ENCODE measurements around the gene FSHR. TPM values are rescaled to one million over a fixed set of nuclear protein-coding genes. Genes with fewer than 3 reads are reported as not detected.
A peak's percentile ranks its signal among the peaks of the same experiment; 100 is the strongest.

The FSHR gene
- polyA plus RNA-seq, 1 donor, result 0.81 TPM

- no peak for DNase-seq
These were observed 126.2 kb downstream of the FSHR start for GRCh38 chr2:49028101-49028500.

GRCh38 chr2:49026706-49027105 lies 127.6 kb downstream of the FSHR start:
- DNase-seq, result no peak

GRCh38 chr2:49021271-49021670 lies 133.0 kb downstream of the FSHR start:
- no peak for DNase-seq

GRCh38 chr2:49005261-49005660 lies 149.1 kb downstream of the FSHR start:
- no peak for DNase-seq

GRCh38 chr2:49004036-49004626 lies 150.2 kb downstream of the FSHR start:
- DNase-seq, result peak; percentile 9

GRCh38 chr2:49003201-49003600 lies 151.1 kb downstream of the FSHR start:
- DNase-seq, result no peak

GRCh38 chr2:49002750-49003149 lies 151.6 kb downstream of the FSHR start:
- DNase-seq, result no peak

GRCh38 chr2:49000695-49001094 lies 153.6 kb downstream of the FSHR start:
- DNase-seq, result no peak

- no peak for DNase-seq
These were observed 155.9 kb downstream of the FSHR start for GRCh38 chr2:48998449-48998848.

- no peak for DNase-seq
These were observed 160.7 kb downstream of the FSHR start for GRCh38 chr2:48993576-48993975.

- no peak for DNase-seq
These were observed 162.7 kb downstream of the FSHR start for GRCh38 chr2:48991415-48992131.

GRCh38 chr2:48984922-48985321 lies 169.4 kb downstream of the FSHR start:
- DNase-seq, result no peak

- no peak for DNase-seq
These were observed 170.8 kb downstream of the FSHR start for GRCh38 chr2:48983551-48983950.

GRCh38 chr2:48982887-48983435 lies 171.4 kb downstream of the FSHR start:
- no peak for DNase-seq

- DNase-seq, result no peak
These were observed 173.5 kb downstream of the FSHR start for GRCh38 chr2:48980846-48981245.

- no peak for DNase-seq
These were observed 174.6 kb downstream of the FSHR start for GRCh38 chr2:48979691-48980090.

GRCh38 chr2:48978131-48978530 lies 176.2 kb downstream of the FSHR start:
- DNase-seq, result no peak

- no peak for DNase-seq
These were observed 182.5 kb downstream of the FSHR start for GRCh38 chr2:48971801-48972200.

- no peak for DNase-seq
These were observed 186.3 kb downstream of the FSHR start for GRCh38 chr2:48968011-48968410.

- no peak for DNase-seq
These were observed 189.1 kb downstream of the FSHR start for GRCh38 chr2:48965204-48965603.

- no peak for DNase-seq
These were observed 193.3 kb downstream of the FSHR start for GRCh38 chr2:48961009-48961408.

- no peak for DNase-seq
These were observed 199.4 kb downstream of the FSHR start for GRCh38 chr2:48954935-48955334.

GRCh38 chr2:48954311-48954710 lies 200.0 kb downstream of the FSHR start:
- no peak for DNase-seq

- no peak for DNase-seq
These were observed 201.7 kb downstream of the FSHR start for GRCh38 chr2:48952614-48953013.
